Amygdala (tissue), 56 donors: ENCODE measurements around the gene TSEN54.

Experiments used
- DNase-seq, 56 donors: peaks; one replicate each; lab custom pipeline; 2025; lab: John Stamatoyannopoulos, UW

Gene TSEN54

GRCh38 chr17:75502721-75503329, 13.5 kb upstream of the TSEN54 start:
- DNase-seq: no peak

- DNase-seq: no peak
Measured at GRCh38 chr17:75503337-75503950, 12.9 kb upstream of the TSEN54 start.

GRCh38 chr17:75503976-75504346, 12.4 kb upstream of the TSEN54 start:
- no peak for DNase-seq

- peak in 2 of 56 donors; percentile 33 to 50 for DNase-seq
Measured at GRCh38 chr17:75504347-75505151, 11.8 kb upstream of the TSEN54 start.

GRCh38 chr17:75505152-75505409, 11.2 kb upstream of the TSEN54 start:
- DNase-seq: no peak

GRCh38 chr17:75505640-75506039, 10.7 kb upstream of the TSEN54 start:
- no peak for DNase-seq

GRCh38 chr17:75506134-75506533, 10.2 kb upstream of the TSEN54 start:
- no peak for DNase-seq

GRCh38 chr17:75506888-75507287, 9.4 kb upstream of the TSEN54 start:
- DNase-seq: peak in 10 of 56 donors; percentile 23 to 50 (median 34)

- DNase-seq: peak in 53 of 56 donors; percentile 37 to 95 (median 78)
Measured at GRCh38 chr17:75507733-75508719, 8.3 kb upstream of the TSEN54 start.

- peak in 3 of 56 donors; percentile 30 to 43 (median 33) for DNase-seq
Measured at GRCh38 chr17:75508931-75509361, 7.4 kb upstream of the TSEN54 start.

GRCh38 chr17:75509528-75510258, 6.6 kb upstream of the TSEN54 start:
- no peak for DNase-seq

GRCh38 chr17:75511270-75511609, 5.1 kb upstream of the TSEN54 start:
- DNase-seq: no peak

- DNase-seq: peak in 1 of 56 donors; percentile 77
Measured at GRCh38 chr17:75511610-75512575, 4.4 kb upstream of the TSEN54 start.

GRCh38 chr17:75512926-75513640, 3.2 kb upstream of the TSEN54 start:
- no peak for DNase-seq

GRCh38 chr17:75513641-75514000, 2.7 kb upstream of the TSEN54 start:
- DNase-seq: no peak

GRCh38 chr17:75514299-75514918, 1.9 kb upstream of the TSEN54 start:
- peak in 6 of 56 donors; percentile 24 to 51 (median 42) for DNase-seq

- DNase-seq: peak in 2 of 56 donors; percentile 34 to 37
Measured at GRCh38 chr17:75514919-75515495, 1.3 kb upstream of the TSEN54 start.
